H1 (cell line): ENCODE data around the gene OR2D2. TPM values are rescaled to one million over a fixed set of nuclear protein-coding genes. Genes with fewer than 3 reads are reported as not detected.

Experiments
- ASH2L ChIP-seq: fragments of 200-600, 300-600 bp; sonication (generic); IDR thresholded peaks from one replicate; pipeline ENCODE4 v1.7.1; 2017; ENCODE audit warnings: low read length
- BCL11A ChIP-seq, 2 experiments: IDR thresholded peaks; one replicate each; pipeline ENCODE4 v1.6.1; 2011; ENCODE audit warnings: low read depth in 2 of 2, low read length in 2 of 2, mild to moderate bottlenecking in 2 of 2
- BRCA1 ChIP-seq: IDR thresholded peaks from 2 replicates; pipeline ENCODE4 v1.6.1; 2012; ENCODE audit warnings: low read depth, low read length, improper control_type of control experiment
- CEBPB ChIP-seq: IDR thresholded peaks from 2 replicates; pipeline ENCODE4 v1.6.1; 2012; ENCODE audit warnings: low read depth, low read length
- EGR1 ChIP-seq: IDR thresholded peaks from 2 replicates; pipeline ENCODE4 v1.6.1; 2011; ENCODE audit warnings: low read depth, low read length, borderline replicate concordance
- EP300 ChIP-seq, 2 experiments: IDR thresholded peaks; 1 replicate in 1 of 2; 2 replicates in 1 of 2; pipeline ENCODE4 v1.6.1; 2011 to 2012; ENCODE audit warnings: low read depth in 2 of 2, low read length in 2 of 2, mild to moderate bottlenecking in 2 of 2, borderline replicate concordance in 1 of 2, inconsistent platforms in 1 of 2, moderate library complexity in 1 of 2
- HDAC2 ChIP-seq, 2 experiments: fragments of 300-600 bp in 1 of 2; sonication (generic) in 1 of 2; IDR thresholded peaks; 2 replicates each; pipeline ENCODE4 v1.6.1; 2011 to 2012; ENCODE audit warnings: low read depth in 2 of 2, low read length in 2 of 2, mild to moderate bottlenecking in 2 of 2, moderate library complexity in 2 of 2, borderline replicate concordance in 1 of 2, inconsistent platforms in 1 of 2
- HDAC6 ChIP-seq: IDR thresholded peaks from one replicate; pipeline ENCODE4 v1.7.1; 2012; ENCODE audit warnings: low read depth, mild to moderate bottlenecking, inconsistent platforms, low read length, moderate library complexity
- JUND ChIP-seq: IDR thresholded peaks from 2 replicates; pipeline ENCODE4 v1.6.1; 2011; ENCODE audit warnings: mild to moderate bottlenecking, improper control_type of control experiment, low read length
- KDM4A ChIP-seq: IDR thresholded peaks from one replicate; pipeline ENCODE4 v1.7.1; 2012; ENCODE audit warnings: low read depth, mild to moderate bottlenecking, moderate library complexity, low read length, inconsistent platforms; ENCODE audit not compliant: severe bottlenecking
- NRF1 ChIP-seq: IDR thresholded peaks from 2 replicates; pipeline ENCODE4 v1.6.1; 2011; ENCODE audit warnings: mild to moderate bottlenecking, low read depth, low read length, improper control_type of control experiment
- RFX5 ChIP-seq: IDR thresholded peaks from 2 replicates; pipeline ENCODE4 v1.6.1; 2011; ENCODE audit warnings: low read depth, low read length, improper control_type of control experiment, borderline replicate concordance
- RNF2 ChIP-seq: fragments of 200-900, 300-1000 bp; sonication (generic); IDR thresholded peaks from 2 replicates; pipeline ENCODE4 v1.7.1; 2016; ENCODE audit warnings: borderline replicate concordance, low read depth, mild to moderate bottlenecking, antibody characterized with exemption, low read length; ENCODE audit not compliant: poor library complexity, severe bottlenecking; ENCODE audit errors: missing control alignments
- SAP30 ChIP-seq: fragments of 300-600 bp; sonication (generic); IDR thresholded peaks from 2 replicates; pipeline ENCODE4 v1.7.1; 2012; ENCODE audit warnings: low read length, moderate library complexity, mild to moderate bottlenecking, inconsistent platforms; ENCODE audit not compliant: insufficient read depth, insufficient replicate concordance
- SIRT6 ChIP-seq: IDR thresholded peaks from one replicate; pipeline ENCODE4 v1.7.1; 2012; ENCODE audit warnings: low read length, inconsistent platforms
- SP1 ChIP-seq: IDR thresholded peaks from 2 replicates; pipeline ENCODE4 v1.6.1; 2011; ENCODE audit warnings: low read depth, low read length
- SRF ChIP-seq: IDR thresholded peaks from 2 replicates; pipeline ENCODE4 v1.6.1; 2011; ENCODE audit warnings: mild to moderate bottlenecking, low read depth, low read length, moderate library complexity
- SUZ12 ChIP-seq: fragments of 200-600 bp; sonication (generic); IDR thresholded peaks from 2 replicates; pipeline ENCODE4 v1.6.1; 2012; ENCODE audit warnings: mild to moderate bottlenecking, inconsistent platforms, low read length, moderate library complexity, mixed read lengths
- TAF1 ChIP-seq: IDR thresholded peaks from 2 replicates; pipeline ENCODE4 v1.6.1; 2011; ENCODE audit warnings: mild to moderate bottlenecking, low read depth, low read length
- ZNF274 ChIP-seq: IDR thresholded peaks from 2 replicates; pipeline ENCODE4 v1.7.0; 2012; ENCODE audit warnings: low read length, borderline replicate concordance; ENCODE audit errors: extremely low read depth
- polyA plus RNA-seq, 7 experiments: library from polyadenylated mRNA; depleted of rRNA in 3 of 7; stranded (reverse) in 5 of 7; unstranded in 2 of 7; fragments of >200 nt in 5 of 7; fragments of 200-250 nt in 2 of 7; gene quantifications; 1 replicate in 5 of 7; 2 replicates in 1 of 7; 4 replicates in 1 of 7; pipeline versions ENCODE4 v1.2.1 to v1.2.3, GENCODE V29; 2011 to 2013; ENCODE audit warnings: missing spikeins in 2 of 7, mixed read lengths in 2 of 7
- total RNA-seq: library from RNA; stranded (reverse); fragmentation: NEBNext Ultra II Directional; extraction: Animal tissue kit (Norgen Biotek cat#: 25700); gene quantifications from 2 replicates; pipeline ENCODE4 v1.2.1, GENCODE V29; 2021
- TF ChIP-seq, protein P1 (sequence below): IDR thresholded peaks from 2 replicates; pipeline ENCODE4 v1.6.1; 2011; ENCODE audit warnings: low read depth, mild to moderate bottlenecking, low read length; ENCODE audit not compliant: insufficient read depth

The OR2D2 gene
- total and polyA plus RNA-seq, 2 of the 8 experiments (the other 6 are each of a cell fraction or from before 2014, with no cell fraction given) = 0.15 TPM; not detected in 1

DNA sequence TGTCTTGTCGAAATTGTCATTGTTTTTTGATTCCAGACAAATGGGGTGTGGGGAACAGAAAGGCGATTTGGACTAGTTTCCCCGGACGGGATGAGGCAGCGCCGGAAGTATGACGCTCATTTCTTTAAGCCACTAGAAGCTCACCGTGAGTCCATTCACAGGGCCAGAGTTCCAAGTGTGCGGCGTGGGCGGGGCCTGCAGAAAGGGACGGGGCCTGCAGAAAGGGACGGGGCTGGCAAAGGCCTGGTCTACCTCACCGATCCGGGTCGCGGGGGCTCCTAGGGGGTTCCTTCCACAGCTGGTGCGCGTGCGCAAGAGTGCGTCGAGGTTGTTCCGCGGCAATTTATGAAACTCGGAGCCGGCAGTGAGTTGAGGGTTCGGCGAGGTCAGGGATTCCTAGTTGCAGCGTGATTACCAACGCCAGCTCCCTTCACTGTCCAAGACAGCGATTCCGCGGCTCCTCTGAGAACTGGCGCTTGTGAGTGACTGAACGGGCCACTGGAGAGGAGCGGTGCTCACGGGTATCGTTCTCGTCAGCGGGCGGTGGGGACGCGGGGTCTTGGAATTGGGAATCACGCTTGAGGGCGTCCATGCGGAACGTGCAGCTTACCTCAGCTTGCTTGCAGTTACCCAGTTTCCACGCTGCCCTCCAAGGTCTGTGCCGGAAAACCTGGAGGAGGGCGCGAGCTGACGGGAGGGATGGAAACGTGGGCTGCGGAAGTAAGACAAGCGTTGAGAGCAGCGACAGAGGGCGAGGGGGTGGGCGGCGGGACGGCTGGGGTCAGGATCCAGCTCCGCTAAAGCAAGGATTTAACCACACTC, 34.1 kb upstream of the OR2D2 start, which contains the start of gene ZNF215 (continued):
- no peak for TF ChIP-seq HDAC6
- peak in 1 of 2 experiments; percentile 91; a peak in 1 of 4 replicates for TF ChIP-seq HDAC2 (IDR thresholded peaks at IDR 0.05; ENCODE audit: borderline replicate concordance in 1 of 2, low read depth in 2 of 2, low read length in 2 of 2)
- no peak for TF ChIP-seq RNF2
- TF ChIP-seq BCL11A (IDR thresholded peaks at IDR 0.05; ENCODE audit: low read depth in 2 of 2, low read length in 2 of 2) = no peak
- no peak for TF ChIP-seq SUZ12
- 0 out of 2 replicates have a peak, but pooled peaks have one; percentile 23 for TF ChIP-seq TAF1
- no peak for TF ChIP-seq ZNF274
- TF ChIP-seq RFX5 = no peak
- TF ChIP-seq SRF = no peak
- peak; percentile 96 for TF ChIP-seq KDM4A
- TF ChIP-seq NRF1 = peak; percentile 73
- TF ChIP-seq SP1 = no peak
- no peak for TF ChIP-seq BRCA1
- TF ChIP-seq EGR1 = no peak
- TF ChIP-seq SIRT6 = no peak
- TF ChIP-seq ASH2L = peak; percentile 92
- TF ChIP-seq, protein P1, sequence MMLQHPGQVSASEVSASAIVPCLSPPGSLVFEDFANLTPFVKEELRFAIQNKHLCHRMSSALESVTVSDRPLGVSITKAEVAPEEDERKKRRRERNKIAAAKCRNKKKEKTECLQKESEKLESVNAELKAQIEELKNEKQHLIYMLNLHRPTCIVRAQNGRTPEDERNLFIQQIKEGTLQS = no peak
- peak; percentile 71 for TF ChIP-seq SAP30
- TF ChIP-seq JUND = no peak; the same call in 1 of the 2 replicates
- no peak for TF ChIP-seq EP300 (IDR thresholded peaks at IDR 0.05; ENCODE audit: borderline replicate concordance in 1 of 2, low read depth in 2 of 2, low read length in 2 of 2)
- TF ChIP-seq CEBPB = no peak
